DND-41 (cell line): ENCODE measurements around the gene FAM163B.

Experiments
- EZH2 ChIP-seq: IDR thresholded peaks from 3 replicates; pipeline ENCODE4 v1.6.1; 2012; ENCODE audit warnings: borderline replicate concordance, low read depth, mild to moderate bottlenecking, moderate library complexity, low read length, inconsistent platforms; ENCODE audit not compliant: severe bottlenecking
- TF ChIP-seq, protein P1 (sequence below): IDR thresholded peaks from 2 replicates; pipeline ENCODE4 v1.5.1; 2012; ENCODE audit warnings: borderline replicate concordance, low read length, moderate library complexity, mild to moderate bottlenecking; ENCODE audit not compliant: poor library complexity, severe bottlenecking; ENCODE audit errors: extremely low read depth

DNA sequence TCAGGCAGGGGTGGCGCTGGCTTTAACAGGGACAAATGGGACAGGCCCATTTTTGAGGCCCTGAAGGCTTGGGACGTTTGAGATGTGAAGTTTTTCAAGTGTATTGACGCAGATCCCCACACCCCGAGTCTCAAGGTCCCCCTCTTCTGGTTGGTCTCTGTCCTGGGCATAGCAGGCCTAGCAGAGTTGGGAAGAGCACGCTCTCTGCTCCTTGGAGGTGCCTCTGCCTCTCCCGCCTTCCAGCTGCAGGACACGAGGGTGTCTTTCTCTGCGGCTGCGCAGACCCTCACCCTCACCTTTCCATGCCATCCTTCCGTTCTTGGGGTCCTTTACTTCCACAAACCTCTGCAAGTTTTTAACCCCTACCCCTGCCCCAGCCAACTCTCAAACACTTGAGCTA is 56.1 kb downstream of the FAM163B start:
- no peak for TF ChIP-seq EZH2
- TF ChIP-seq, protein P1, sequence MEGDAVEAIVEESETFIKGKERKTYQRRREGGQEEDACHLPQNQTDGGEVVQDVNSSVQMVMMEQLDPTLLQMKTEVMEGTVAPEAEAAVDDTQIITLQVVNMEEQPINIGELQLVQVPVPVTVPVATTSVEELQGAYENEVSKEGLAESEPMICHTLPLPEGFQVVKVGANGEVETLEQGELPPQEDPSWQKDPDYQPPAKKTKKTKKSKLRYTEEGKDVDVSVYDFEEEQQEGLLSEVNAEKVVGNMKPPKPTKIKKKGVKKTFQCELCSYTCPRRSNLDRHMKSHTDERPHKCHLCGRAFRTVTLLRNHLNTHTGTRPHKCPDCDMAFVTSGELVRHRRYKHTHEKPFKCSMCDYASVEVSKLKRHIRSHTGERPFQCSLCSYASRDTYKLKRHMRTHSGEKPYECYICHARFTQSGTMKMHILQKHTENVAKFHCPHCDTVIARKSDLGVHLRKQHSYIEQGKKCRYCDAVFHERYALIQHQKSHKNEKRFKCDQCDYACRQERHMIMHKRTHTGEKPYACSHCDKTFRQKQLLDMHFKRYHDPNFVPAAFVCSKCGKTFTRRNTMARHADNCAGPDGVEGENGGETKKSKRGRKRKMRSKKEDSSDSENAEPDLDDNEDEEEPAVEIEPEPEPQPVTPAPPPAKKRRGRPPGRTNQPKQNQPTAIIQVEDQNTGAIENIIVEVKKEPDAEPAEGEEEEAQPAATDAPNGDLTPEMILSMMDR, result no peak
